ENCODE data around the gene YRDC.

Gene YRDC, protein sequence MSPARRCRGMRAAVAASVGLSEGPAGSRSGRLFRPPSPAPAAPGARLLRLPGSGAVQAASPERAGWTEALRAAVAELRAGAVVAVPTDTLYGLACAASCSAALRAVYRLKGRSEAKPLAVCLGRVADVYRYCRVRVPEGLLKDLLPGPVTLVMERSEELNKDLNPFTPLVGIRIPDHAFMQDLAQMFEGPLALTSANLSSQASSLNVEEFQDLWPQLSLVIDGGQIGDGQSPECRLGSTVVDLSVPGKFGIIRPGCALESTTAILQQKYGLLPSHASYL

DNA sequence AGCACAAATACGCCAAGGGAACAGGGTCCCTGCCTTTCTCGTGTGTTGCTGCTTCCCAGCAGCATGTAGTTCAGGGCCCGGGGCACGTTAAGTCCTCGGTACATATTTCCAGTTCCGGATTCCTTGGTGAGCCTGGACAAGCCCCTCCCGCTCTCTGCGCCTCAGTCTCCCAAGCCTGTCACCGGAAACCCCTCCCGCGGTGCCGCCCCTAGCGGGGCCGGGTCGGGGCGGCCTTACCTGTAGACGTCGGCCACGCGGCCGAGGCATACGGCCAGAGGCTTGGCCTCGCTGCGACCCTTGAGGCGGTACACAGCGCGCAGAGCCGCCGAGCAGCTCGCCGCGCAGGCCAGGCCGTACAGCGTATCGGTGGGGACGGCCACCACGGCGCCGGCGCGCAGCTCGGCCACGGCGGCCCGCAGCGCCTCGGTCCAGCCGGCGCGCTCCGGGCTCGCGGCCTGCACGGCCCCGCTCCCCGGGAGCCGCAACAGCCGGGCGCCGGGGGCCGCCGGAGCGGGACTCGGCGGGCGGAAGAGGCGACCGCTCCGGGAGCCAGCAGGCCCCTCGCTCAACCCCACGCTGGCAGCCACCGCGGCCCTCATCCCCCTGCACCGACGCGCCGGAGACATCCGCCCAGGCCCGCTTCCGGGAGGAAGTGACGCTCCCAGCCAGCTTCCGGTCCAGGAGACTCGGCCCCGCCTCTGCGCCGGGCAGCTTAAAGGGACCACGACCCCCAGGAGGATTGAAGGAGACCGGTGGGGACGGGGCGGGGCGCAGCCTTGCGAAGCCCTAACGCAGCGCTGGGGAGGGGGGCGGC, at the start of gene YRDC, which contains the start of gene C1orf122:
YRDC (minus strand) TSS at position 654 of the 814 bp plus-strand sequence; CDS start at position 626, 28 bp downstream.
C1orf122 (plus strand) TSS at position 236 of the 814 bp plus-strand sequence. CDS start 615 bp downstream, outside the sequence.
- DNase-seq (ENCODE audit: low spot score): peak; percentile 92

DNA sequence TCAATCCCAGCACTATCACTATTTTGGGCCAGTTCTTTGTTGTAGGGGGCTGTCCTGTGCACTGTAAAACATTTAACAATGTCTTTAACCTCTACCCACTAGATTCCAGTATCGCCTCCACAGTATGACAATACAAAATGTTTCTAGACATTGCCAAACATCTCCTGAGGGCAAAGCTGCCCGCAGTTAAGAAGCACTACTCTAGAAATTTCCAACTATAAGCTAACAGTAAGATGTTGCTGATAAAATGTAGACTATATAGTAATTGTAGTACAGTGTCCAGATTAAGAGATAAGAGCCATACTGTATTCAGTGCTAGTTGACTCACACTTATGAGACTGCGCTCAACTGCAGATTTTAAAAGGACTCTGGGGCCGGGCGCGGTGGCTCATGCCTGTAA, 46.4 kb upstream of the YRDC start:
- DNase-seq (ENCODE audit: low spot score): no peak

DNA sequence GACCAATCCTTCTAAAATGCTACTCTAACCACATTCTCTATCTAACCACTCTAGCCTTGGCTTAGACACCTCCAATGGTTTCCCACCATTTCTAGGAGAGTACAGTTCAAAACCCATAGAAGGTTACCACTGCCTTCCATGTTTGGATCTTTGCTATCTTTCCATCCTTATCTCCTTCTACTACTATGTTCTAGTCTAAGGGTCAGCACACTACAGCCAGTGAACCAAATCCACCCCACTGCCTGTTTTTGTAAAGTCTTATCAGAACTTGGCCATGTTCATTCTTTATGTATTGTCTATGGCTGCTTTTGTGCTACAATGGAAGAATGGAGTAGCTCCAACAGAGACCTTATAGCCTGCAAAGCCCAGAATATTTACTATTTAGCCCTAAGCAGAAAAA, 45.1 kb upstream of the YRDC start:
- DNase-seq (ENCODE audit: low spot score): no peak

DNA sequence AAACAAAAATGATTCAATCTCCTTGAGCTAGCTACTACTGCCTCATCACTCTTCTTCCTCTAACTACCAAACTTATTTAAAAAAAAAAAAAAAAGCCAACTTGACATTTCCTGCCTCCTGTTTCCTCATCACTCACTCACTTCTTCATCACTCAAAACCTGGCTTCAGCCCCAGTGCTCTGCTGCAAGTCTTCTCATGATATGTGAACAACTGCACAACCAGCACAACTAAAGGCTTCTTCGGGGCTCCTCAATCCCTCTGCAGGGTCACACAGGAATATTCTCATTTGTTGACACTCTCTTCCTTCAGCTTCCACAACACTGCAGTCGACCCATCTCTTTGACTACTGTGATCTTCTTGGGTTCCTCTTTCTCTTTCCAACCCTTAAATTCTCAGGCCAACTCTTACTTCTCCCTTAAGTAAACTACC, 43.8 kb upstream of the YRDC start:
- DNase-seq (ENCODE audit: low spot score): no peak

DNA sequence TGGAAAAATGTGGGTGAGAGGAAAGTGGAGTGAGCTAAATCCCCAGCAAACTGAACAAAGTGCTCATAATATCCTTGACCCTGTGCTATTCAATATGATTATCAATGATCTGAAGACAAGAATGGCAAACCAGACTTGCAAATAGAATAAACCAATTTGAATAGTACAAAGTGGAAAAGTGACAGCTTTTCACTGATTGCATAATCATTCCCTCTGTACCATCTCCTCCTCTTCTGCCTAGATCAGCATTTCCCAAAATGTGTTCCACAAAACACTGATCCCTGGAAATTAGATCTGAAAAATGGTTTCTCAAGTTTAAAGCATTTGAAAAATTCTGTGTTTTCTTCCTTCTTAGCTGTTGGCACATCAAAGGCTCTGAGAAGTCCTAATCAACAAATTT, 43.3 kb upstream of the YRDC start:
- no peak for DNase-seq (ENCODE audit: low spot score)

DNA sequence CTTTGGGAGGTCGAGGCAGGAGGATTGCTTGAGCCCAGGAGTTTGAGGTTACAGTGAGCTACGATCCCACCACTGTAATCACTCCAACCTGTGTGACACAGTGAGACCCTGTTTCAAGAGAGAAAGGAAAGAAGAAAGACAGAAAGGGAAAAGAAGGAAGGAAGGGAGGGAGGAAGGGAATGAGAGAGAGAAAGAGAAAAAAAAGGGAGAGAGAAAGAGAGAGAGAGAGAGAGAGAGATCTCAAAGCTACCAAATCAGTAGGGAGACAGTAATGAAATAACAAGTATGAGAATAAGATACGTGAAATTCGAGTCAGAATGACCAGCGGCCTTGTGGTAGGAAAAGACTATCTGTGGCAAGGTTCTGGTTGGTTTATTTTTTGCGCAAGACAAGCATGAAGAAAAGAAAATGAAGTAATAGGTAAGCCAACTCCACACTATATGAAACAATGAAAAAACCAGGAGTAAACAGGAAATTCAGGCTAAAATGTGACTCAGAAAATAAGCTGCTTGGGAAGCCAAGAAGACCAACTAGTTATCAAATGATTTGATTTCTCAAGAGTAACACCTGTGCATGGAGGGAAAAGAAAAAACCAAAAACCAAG, 42.4 kb upstream of the YRDC start:
- no peak for DNase-seq (ENCODE audit: low spot score)

DNA sequence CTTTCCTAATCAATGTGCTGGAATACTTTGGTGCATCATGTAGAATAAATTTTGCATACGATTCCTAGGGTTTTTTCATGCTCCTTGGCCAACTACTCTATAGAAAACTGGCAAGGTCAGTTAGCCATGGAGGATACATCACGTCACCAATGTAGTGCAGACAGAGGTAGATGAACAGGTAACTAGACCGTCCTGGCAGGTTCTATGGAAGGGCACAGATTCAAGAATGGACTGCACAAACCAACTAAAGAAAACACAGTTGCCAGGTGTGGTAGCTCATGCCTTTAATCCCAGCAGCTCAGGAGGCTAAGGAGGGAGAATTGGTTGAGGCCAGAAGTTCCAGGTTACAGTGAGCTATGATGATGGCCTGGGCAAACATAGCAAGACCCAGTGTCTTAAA, 41.5 kb upstream of the YRDC start:
- no peak for DNase-seq (ENCODE audit: low spot score)

DNA sequence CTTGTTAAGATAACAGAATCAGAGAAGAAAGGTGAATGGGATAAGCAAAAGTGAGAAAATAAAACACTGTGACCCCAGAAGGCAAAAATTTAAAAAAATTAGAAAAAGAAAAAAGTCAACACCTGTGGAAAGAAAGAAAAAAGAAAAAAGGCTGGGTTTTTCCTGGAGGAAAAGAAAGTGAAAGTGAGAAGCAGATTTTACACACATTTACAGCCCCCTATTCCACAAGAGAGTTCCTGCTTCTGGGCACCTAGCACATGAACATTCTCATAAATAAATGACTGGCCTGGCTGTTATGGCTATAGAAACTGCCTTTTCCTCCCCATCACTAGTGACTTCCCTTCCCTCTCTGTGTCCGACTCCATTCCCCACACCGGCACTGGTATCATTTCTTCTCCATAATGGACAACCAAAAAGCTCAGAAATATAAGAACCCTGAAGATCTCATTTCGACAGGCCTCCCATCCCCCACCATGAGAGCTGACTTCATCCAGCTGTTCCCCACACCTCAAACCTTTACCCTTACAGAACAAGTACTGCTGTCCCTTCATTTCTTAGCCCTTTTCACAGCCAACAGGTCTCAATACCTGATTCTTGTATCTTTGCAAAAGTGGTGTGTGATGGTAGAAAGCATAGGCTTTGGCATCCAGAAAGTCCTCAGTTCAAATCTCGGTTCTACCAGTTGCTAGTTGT, 38.8 kb upstream of the YRDC start:
- DNase-seq (ENCODE audit: low spot score): no peak

DNA sequence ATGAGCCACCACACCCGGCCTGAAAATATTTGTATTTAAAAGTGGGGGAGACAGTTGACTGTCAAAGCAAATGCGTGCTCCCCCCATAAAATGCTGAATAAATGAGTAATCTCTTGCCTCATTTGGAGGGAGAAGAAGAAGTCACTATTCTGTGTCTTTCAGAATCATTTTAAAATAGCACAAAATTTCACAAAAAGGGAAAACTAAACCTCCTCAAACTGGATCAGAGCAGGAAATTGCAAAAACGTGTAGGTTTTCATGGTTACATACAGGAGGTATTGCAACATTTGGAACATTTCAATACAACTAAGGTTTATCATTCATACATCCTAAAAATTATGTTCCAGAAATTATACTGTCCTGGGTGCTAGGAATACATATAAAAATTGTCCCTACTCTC, 37.8 kb upstream of the YRDC start:
- no peak for DNase-seq (ENCODE audit: low spot score)

DNA sequence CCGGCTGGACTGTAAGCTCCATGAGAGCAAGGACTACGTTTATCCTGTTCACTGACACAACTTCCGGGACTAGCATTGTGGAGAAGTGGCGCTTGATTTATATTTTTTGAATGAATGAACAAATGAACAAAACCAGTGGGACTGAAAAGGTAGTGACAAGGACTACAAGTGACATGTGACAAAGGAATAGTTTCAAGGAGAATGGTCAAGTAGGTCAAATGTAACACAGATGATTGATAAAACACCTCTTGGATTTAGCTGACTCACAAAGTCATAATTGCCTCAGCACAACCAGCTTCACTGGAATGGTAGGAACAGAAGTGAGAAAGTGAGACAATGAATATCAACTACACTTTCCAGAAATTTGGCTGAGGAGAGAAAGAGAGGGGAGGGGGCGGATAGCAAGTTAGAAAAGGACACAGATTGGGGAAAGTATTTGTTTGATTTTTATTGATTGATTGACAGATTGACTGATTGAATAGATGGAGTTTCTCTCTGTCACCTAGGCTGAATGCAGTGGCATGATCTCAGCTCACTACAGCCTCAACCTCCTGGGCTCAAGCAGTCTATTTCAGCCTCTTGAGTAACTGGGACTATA, 37.1 kb upstream of the YRDC start:
- no peak for DNase-seq (ENCODE audit: low spot score)

DNA sequence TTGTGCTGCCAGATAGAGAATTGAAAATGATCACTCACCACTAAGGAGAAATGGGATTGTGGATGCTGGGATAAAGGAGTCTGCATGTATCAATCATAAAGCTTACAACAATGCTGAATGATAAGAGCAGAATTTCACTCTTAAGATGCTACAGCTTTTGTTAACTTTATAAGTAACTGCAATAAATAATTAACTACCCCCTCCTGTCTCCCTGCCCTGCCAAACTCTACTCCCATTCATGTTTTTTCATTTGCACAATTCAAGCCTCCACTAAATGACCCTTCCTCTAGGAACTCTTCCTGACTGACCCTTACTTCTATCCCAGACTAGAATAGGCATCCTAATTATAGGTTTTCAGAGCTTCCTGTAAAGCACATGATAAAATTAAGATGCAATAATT, 36.5 kb upstream of the YRDC start:
- no peak for DNase-seq (ENCODE audit: low spot score)

DNA sequence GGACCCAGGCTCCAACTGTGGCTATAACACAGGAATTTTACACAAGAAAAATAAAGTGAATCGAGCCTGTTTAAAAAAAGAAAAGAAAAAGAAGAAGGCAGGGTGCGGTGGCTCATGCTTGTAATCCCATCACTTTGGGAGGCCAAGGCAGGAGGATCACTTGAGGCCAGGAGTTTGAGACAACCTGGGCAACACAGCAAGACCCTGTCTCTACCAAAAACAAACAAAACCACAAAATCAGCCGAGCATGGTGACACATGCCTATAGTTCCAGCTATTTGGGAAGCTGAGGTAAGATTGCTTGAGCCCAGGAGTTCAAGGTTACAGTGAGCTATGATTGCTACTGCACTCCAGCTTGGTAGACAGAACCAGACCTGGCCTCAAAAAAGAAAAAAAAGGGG, 33.6 kb upstream of the YRDC start:
- no peak for DNase-seq (ENCODE audit: low spot score)

DNA sequence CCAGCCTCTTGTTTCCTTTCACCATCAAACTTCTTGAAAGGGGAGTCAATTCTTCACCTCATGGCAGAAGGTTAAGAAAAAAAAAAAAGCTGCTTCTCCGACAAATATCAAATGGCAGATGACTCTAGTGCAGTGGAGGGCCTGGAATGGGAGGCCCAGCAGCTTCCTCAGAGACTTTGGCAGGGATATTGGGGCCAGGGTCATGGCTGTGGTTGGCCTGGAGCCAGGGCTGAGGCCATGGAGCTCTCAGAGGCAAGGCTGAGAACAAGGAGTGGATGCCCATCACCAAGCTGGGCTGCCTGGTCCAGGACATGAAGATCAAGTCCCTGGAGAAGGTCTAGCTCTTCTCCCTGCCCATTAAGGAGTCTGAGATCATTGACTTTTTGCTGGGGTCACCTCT, 32.7 kb upstream of the YRDC start:
- DNase-seq (ENCODE audit: low spot score): no peak

DNA sequence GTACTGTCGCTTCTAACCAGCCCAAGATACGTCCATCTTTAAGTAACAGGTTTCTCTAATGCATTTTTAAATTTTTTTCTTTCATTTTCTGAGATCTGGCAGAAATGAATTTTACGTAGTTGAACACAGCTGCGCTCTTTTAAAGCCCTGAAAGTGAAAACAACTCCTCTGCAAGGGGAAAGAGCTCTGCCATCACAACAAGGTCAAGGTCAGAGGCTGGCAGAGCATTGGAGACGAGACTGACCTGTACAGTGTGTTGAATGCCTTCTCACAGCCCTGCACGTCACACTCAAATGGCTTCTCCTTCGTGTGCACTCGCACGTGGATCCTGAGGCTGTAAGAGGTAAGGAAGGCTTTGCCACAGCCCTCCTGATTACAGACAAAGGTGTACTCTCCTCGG, 31.7 kb upstream of the YRDC start:
- no peak for DNase-seq (ENCODE audit: low spot score)

DNA sequence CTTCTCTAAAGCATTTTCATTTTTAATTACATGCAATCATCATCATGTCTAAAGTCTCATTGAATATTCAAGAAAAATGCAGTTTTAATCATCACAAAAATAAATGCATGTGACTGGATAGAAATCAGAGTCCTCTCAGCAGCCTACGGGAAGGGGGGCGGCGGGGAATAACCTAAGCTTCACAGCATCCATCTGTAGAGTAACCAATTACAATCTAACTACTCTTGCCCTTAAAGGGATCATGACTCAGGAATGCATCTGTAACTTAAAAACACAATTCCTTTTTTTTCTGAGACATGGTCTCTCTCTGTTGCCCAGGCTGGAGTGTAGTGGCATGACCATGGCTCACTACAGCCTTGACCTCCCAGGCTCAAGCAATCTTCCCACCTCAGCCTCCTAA, 28.8 kb upstream of the YRDC start:
- no peak for DNase-seq (ENCODE audit: low spot score)

DNA sequence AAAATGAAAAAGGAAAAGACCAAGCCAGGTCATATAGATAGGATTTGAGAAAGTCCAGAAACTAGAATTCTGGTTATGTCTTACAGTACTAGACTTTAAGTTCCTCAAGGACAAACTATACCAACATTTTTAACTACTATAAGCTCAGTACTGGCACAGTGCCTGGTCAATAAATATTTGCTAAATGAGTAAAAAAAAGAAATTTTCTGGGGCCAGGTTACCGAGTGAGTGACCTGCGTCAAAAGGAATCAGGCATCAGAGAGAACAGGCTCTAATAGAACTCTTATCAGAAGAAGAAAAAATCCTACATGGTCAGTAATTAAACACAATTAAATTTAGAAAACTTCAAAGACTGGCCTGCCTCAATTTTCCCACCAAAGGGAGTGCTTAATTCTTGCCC, 23.8 kb upstream of the YRDC start:
- DNase-seq (ENCODE audit: low spot score): no peak

DNA sequence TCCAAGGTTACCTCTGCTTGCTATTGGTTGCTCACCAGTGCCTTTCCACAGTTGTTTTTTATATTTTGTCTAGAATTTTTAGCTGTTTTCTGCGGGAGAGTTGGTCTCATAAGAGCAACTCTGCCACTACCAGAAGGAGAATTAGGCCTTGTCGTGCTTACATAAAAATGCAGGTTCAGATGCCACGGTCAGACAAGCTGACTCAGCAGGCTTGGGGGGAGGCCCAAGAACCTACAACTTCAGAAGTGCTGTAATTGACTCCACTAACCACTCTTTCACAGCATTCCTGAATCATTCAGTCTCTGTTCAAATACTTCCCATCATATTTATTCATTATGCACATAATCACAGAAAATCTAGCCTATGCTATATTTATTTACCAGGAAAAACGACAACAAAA, 23.1 kb upstream of the YRDC start:
- no peak for DNase-seq (ENCODE audit: low spot score)

DNA sequence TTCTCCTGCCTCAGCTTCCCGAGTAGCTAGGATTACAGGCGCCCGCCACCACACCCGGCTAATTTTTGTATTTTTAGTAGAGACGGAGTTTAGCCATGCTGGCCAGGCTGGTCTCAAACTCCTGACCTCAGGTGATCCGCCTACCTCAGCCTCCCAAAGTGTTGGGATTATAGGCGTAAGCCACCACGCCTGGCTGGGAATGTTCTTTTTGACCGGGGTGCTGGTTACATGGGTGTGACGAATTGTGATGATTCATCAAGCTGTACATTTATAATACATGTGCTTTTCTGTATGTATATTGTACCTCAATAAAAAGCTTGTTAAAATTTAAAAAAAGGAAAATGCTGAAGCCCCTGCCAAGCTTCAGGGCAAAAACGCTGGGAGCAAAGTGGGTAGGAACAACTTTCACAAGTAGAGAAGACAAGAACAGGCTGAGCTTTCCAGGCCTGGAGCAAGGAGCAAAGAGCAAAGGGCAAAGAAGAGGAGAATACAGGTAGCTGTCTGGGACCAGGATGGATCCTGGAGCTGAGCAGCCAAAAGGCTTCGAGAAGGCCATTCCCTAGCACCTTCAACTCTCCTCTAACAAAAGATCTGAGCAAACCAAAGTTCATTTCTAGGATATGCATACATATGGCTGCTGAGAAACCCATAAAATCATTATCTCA, 20.5 kb upstream of the YRDC start:
- DNase-seq (ENCODE audit: low spot score): no peak

DNA sequence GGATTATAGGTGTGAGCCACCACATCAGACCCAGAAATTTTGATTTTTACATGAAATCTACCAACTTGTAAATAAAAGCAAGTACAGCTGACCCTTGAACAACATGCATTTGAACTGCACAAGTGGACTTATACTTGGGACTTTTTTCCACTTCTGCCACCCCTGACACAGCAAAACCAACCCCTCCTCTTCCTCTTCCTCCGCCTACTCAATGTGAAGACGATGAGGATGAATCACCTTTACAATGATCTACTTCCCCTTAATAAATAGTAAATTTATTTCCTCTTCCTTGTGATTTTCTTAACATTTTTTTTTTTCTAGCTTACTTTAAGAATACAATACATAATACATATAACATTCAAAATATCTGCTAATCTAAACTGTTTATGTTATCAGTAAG, 17.5 kb upstream of the YRDC start:
- no peak for DNase-seq (ENCODE audit: low spot score)

DNA sequence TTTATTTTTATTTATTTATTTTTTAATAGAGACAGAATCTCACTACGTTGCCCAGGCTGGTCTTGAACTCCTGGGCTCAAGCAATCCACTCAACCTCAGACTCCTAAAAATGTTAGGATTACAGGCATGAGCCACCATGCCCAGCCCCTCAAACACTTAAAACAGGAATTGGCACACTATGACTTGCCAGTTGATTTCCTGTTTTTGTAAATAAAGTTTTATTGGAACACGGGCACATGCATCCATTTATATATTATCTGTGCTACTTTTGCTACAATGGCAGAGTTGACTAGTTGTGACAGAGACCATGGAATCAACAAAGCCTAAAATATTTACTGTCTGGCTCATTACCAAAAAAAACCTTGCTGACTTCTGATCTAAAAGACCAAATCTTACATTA, 16.0 kb upstream of the YRDC start:
- no peak for DNase-seq (ENCODE audit: low spot score)

Measured in cerebellar cortex (tissue), 1 donor.